Middle frontal gyrus (tissue), 1 donor: ENCODE data around the gene ACLY.
"Not testable (repeated sequence)": the region's sequence is repeated elsewhere in the genome, so short reads cannot be mapped to it uniquely, and the experiment has no call there.

Experiments used
- DNase-seq: peaks from one replicate; pipeline ENCODE4 v3.0.0-alpha.2; 2015; ENCODE audit warnings: low spot score; ENCODE audit errors: extremely low spot score

ACLY gene

GRCh38 chr17:41912925-41913324 is 5.8 kb downstream of the ACLY start:
- DNase-seq: no peak

- no peak for DNase-seq
Measured at GRCh38 chr17:41910701-41911391, 7.9 kb downstream of the ACLY start.

- DNase-seq: no peak
Measured at GRCh38 chr17:41909088-41909487, 9.7 kb downstream of the ACLY start.

GRCh38 chr17:41907633-41908539 is 10.9 kb downstream of the ACLY start:
- DNase-seq: no peak

- no peak for DNase-seq
Measured at GRCh38 chr17:41907185-41907556, 11.6 kb downstream of the ACLY start.

- DNase-seq: no peak
Measured at GRCh38 chr17:41906465-41907184, 12.1 kb downstream of the ACLY start.

GRCh38 chr17:41905172-41905571 is 13.6 kb downstream of the ACLY start:
- DNase-seq: no peak

GRCh38 chr17:41904242-41904841 is 14.4 kb downstream of the ACLY start:
- DNase-seq: no peak

- DNase-seq: no peak
Measured at GRCh38 chr17:41901646-41902045, 17.1 kb downstream of the ACLY start.

- DNase-seq: no peak
Measured at GRCh38 chr17:41896726-41897125, 22.0 kb downstream of the ACLY start.

- DNase-seq: no peak
Measured at GRCh38 chr17:41895617-41896016, 23.1 kb downstream of the ACLY start.

GRCh38 chr17:41894791-41895331 is 23.9 kb downstream of the ACLY start:
- no peak for DNase-seq

GRCh38 chr17:41893384-41893783 is 25.4 kb downstream of the ACLY start:
- no peak for DNase-seq

- no peak for DNase-seq
Measured at GRCh38 chr17:41892021-41892376, 26.8 kb downstream of the ACLY start.

- no peak for DNase-seq
Measured at GRCh38 chr17:41891135-41892020, 27.4 kb downstream of the ACLY start.

- DNase-seq: no peak
Measured at GRCh38 chr17:41888332-41888965, 30.3 kb downstream of the ACLY start.

GRCh38 chr17:41885733-41886132 is 33.0 kb downstream of the ACLY start:
- DNase-seq: no peak

- DNase-seq: no peak
Measured at GRCh38 chr17:41882756-41883155, 36.0 kb downstream of the ACLY start.

- DNase-seq: no peak
Measured at GRCh38 chr17:41880130-41880529, 38.6 kb downstream of the ACLY start.

- not testable (repeated sequence) for DNase-seq
Measured at GRCh38 chr17:41874293-41874670, 44.5 kb downstream of the ACLY start.
